Measurements from ENCODE around the gene KLHL42.

DNA sequence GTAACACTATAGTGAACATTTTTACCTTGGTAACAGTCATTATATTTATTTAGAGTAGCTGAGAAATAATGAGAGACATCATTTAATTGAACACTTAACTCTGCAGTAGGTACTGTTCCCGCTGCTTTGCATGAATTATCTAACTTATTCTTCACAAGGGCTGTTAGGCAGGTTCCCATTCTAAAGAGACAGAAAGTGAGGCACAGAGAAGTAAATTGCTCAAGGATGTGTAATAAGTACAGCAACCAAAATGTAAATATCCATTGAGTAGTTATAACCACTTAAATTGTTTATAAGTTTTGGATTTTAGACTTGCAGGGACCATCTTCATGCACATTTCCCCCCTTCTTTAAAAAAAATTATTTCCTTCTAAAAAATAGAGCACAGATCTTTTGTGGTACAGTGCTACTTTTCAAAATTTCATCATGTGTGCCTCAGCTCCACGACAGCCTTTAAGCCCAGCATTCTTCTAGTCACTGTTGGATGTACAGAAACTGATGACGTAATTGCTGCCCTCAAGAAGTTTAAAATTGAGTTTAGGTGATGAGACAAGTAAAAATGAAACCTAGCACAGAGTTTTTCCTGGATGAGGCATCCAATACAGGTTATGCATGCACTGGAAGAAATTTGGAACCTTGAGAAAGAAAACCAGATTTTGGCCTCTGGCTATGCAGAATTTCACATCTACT lies 6.0 kb downstream of the KLHL42 start:
- TF ChIP-seq, protein P1, sequence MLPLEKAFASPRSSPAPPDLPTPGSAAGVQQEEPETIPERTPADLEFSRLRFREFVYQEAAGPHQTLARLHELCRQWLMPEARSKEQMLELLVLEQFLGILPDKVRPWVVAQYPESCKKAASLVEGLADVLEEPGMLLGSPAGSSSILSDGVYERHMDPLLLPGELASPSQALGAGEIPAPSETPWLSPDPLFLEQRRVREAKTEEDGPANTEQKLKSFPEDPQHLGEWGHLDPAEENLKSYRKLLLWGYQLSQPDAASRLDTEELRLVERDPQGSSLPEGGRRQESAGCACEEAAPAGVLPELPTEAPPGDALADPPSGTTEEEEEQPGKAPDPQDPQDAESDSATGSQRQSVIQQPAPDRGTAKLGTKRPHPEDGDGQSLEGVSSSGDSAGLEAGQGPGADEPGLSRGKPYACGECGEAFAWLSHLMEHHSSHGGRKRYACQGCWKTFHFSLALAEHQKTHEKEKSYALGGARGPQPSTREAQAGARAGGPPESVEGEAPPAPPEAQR (tag by site-specific recombination; IDR thresholded peaks at IDR 0.05): no peak
- TF ChIP-seq, protein P2, sequence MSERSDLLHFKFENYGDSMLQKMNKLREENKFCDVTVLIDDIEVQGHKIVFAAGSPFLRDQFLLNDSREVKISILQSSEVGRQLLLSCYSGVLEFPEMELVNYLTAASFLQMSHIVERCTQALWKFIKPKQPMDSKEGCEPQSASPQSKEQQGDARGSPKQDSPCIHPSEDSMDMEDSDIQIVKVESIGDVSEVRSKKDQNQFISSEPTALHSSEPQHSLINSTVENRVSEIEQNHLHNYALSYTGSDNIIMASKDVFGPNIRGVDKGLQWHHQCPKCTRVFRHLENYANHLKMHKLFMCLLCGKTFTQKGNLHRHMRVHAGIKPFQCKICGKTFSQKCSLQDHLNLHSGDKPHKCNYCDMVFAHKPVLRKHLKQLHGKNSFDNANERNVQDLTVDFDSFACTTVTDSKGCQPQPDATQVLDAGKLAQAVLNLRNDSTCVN (tag by site-specific recombination; optimal IDR thresholded peaks at IDR 0.05): no peak
- TF ChIP-seq ZNF19 (tag by site-specific recombination; IDR thresholded peaks at IDR 0.05; ENCODE audit: low read depth): no peak
- no peak for TF ChIP-seq ZNF146 (tag by site-specific recombination; IDR thresholded peaks at IDR 0.05)
- no peak for TF ChIP-seq KLF10 (tag by site-specific recombination; IDR thresholded peaks at IDR 0.05)
- TF ChIP-seq, protein P3, sequence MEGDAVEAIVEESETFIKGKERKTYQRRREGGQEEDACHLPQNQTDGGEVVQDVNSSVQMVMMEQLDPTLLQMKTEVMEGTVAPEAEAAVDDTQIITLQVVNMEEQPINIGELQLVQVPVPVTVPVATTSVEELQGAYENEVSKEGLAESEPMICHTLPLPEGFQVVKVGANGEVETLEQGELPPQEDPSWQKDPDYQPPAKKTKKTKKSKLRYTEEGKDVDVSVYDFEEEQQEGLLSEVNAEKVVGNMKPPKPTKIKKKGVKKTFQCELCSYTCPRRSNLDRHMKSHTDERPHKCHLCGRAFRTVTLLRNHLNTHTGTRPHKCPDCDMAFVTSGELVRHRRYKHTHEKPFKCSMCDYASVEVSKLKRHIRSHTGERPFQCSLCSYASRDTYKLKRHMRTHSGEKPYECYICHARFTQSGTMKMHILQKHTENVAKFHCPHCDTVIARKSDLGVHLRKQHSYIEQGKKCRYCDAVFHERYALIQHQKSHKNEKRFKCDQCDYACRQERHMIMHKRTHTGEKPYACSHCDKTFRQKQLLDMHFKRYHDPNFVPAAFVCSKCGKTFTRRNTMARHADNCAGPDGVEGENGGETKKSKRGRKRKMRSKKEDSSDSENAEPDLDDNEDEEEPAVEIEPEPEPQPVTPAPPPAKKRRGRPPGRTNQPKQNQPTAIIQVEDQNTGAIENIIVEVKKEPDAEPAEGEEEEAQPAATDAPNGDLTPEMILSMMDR (tag by site-specific recombination; IDR thresholded peaks at IDR 0.05): no peak

Measured in HEK293 (cell line).